Effector memory CD4-positive, alpha-beta T cell (primary cell): Measurements from ENCODE around the gene TMEM225.

ENCODE experiments used
- DNase-seq, 3 donors: peaks; one replicate each; pipeline ENCODE4 v3.0.0-alpha.2; 2020
- H3K27ac ChIP-seq: 2 replicates; pipeline ENCODE4 v1.7.0; 2013; ENCODE audit warnings: mild to moderate bottlenecking, low read length, moderate library complexity; ENCODE audit not compliant: insufficient read depth, poor library complexity, severe bottlenecking
- H3K27me3 ChIP-seq: replicated peaks from 2 replicates; pipeline ENCODE4 v1.7.0; 2013; ENCODE audit warnings: mild to moderate bottlenecking, low read length; ENCODE audit not compliant: insufficient read depth, control insufficient read depth, poor library complexity, severe bottlenecking
- H3K36me3 ChIP-seq: 2 replicates; pipeline ENCODE4 v1.7.0; 2013; ENCODE audit warnings: mild to moderate bottlenecking, low read length, moderate library complexity; ENCODE audit not compliant: control insufficient read depth, insufficient read depth
- H3K4me1 ChIP-seq: 2 replicates; pipeline ENCODE4 v1.7.0; 2013; ENCODE audit warnings: low read length, mild to moderate bottlenecking; ENCODE audit not compliant: control insufficient read depth, insufficient read depth, poor library complexity, severe bottlenecking
- H3K4me3 ChIP-seq: 2 replicates; pipeline ENCODE4 v1.7.0; 2013; ENCODE audit warnings: low read length, low read depth, mild to moderate bottlenecking; ENCODE audit not compliant: insufficient read depth, poor library complexity, severe bottlenecking
- H3K9me3 ChIP-seq: 2 replicates; pipeline ENCODE4 v1.7.0; 2013; ENCODE audit warnings: mild to moderate bottlenecking, low read length, moderate library complexity; ENCODE audit not compliant: control insufficient read depth
- total RNA-seq, 3 donors: gene quantifications; one replicate each; lab custom pipeline; 2026; lab: John Stamatoyannopoulos, UW

Gene TMEM225, protein sequence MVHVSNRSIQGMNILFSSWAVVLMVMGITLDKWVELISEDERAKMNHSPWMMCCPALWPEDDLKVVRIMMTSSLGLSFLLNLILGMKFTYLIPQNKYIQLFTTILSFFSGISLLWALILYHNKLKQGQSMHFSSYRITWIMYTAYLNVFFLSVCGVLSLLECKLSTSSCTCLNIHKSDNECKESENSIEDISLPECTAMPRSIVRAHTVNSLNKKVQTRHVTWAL
- 0 reads per million in 3 donors for total RNA-seq

DNA sequence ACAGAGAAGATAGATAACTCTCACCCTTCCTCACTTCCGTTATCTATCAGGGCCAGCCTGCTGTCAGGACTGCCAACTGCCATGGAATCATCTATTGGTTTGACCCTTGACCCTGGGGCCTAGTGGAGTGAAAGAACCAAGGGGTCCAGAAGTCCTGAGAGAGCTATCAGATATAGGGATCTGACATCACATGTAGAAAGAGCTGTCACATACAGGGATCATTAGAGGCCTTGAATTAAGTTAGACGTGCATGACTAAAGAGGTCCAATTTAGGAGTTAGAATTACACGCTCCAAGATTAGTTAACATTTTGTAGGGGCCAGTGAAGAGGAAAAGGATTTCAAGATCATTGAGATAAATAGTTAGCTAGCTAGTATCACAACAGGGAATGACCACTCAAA is at the start of gene TMEM225:
TMEM225 (minus strand) TSS at position 101 of the 400 bp plus-strand sequence. CDS start 245 bp downstream, outside the sequence.
- Histone ChIP-seq H3K4me3 (no peak within 1 kb of the TSS), H3K36me3 (no peaks in the 10 kb centered on the region), H3K27me3 (no peaks in the 10 kb centered on the region), H3K4me1 (no peaks in the 10 kb centered on the region), H3K9me3 (no peaks in the 10 kb centered on the region), H3K27ac (no peak within 1 kb of the TSS)
- DNase-seq: no peak

DNA sequence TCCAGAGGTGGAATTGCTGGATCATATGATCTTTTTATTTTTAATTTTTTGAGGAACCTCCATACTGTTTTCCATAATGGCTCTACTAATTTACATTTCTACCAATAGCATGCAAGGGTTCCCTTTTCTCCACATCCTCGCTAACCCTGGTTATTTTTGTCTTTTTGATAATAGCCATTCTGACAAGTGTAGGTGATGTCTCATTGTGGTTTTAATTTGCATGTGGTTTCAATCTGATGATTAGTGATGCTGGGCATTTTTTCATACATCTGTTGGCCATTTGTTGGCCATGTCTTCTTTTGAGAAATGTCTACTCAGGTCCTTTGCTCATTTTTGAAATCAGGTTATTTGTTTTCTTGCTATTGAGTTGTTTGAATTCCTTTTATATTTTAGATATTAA is 38.6 kb upstream of the TMEM225 start:
- Histone ChIP-seq H3K36me3 (no peaks in the 10 kb centered on the region), H3K4me3 (no peak overlapping the region), H3K4me1 (no peaks in the 10 kb centered on the region), H3K27ac (no peak overlapping the region), H3K27me3 (no peaks in the 10 kb centered on the region), H3K9me3 (no peaks in the 10 kb centered on the region)
- no peak for DNase-seq

DNA sequence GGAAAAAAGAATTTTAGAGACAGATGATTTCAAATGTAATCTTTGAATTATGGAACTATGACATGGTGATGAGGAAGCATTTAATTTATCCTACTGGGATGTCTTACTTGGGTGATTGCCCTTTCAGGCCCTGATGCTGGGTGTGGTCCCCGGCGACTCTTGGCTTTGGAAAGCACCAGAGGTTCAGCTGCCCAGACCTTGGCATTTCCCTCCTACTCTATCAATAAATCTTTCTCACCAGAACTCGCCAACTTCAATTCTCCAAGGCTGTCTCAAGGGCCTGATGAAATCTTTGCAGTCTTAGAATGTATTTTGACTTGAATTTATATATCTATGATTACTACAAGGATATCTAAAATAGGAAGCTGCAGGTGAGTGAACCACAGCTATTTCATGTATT is 35.5 kb upstream of the TMEM225 start:
- Histone ChIP-seq H3K4me3 (no peak overlapping the region), H3K27me3 (no peaks in the 10 kb centered on the region), H3K4me1 (no peaks in the 10 kb centered on the region), H3K9me3 (no peaks in the 10 kb centered on the region), H3K36me3 (no peaks in the 10 kb centered on the region), H3K27ac (no peak overlapping the region)
- DNase-seq: no peak

DNA sequence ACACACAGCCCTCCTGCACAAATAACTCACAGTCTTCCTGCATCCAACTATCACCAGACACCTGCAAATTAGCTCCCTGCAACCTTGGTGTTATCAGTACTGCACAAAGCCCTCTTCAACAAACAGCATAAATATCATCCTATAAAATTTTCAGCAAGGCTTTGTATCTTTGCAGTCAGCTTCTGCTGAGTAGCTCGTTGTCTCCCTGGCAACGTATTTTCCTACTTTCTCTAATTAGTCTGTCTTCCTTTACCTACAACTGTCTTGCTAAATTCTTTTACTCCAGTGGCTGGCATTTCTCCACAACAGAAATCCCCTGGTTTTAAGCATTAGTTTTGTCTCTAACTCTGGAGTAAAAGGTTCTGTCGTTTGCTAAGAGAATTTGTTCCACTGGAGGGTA is 20.4 kb upstream of the TMEM225 start:
- Histone ChIP-seq H3K27ac (no peak overlapping the region), H3K27me3 (no peaks in the 10 kb centered on the region), H3K36me3 (no peaks in the 10 kb centered on the region), H3K4me1 (no peaks in the 10 kb centered on the region), H3K4me3 (no peak overlapping the region), H3K9me3 (no peaks in the 10 kb centered on the region)
- DNase-seq: no peak

DNA sequence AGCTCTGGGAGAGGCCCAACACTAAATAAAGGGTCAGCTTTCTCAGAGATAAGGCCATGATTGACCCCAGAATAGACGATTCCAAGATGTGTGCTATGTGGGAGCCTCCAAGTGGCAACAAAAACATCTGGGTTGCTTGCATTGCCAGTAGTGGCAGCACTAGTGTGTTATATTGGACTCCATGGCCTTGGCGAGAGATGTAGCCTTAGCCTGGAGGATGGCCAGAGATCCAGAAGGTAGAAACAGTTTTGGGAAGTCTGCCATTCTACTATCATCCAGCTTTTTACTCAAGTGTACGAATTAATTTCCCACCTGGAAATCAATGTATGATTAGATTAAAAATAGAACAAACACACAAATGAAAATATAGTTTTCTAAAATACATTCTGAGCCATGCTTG is 19.5 kb upstream of the TMEM225 start:
- H3K9me3 ChIP-seq: no peaks in the 10 kb centered on the region

DNA sequence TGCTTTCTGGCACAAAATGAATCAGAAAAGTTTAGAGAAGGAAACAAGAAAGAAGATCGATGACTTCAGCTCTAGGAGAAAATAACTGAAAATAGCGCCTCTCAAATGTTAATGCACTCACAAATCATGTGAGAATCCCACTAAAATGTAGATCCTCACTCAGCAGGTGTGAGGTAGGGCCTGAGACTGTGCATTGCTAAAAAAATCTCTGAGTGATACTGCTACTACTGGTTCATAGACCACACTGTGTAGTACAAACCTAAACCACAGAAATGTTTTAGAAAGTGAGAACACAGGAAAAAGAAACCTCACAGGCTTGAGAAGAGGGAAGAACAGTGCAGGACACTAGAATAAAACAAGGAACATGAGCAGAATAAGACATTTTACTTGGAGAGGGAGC is 18.5 kb upstream of the TMEM225 start:
- Histone ChIP-seq H3K27me3 (no peaks in the 10 kb centered on the region), H3K4me1 (no peaks in the 10 kb centered on the region), H3K9me3 (no peaks in the 10 kb centered on the region), H3K36me3 (no peaks in the 10 kb centered on the region), H3K27ac (no peak overlapping the region), H3K4me3 (no peak overlapping the region)
- DNase-seq: no peak

More for the DNA sequence above, 19.5 kb upstream of the TMEM225 start:
- H3K27me3 ChIP-seq: no peaks in the 10 kb centered on the region
- no peak for DNase-seq
- no peak overlapping the region for H3K4me3 ChIP-seq
- H3K4me1 ChIP-seq: no peaks in the 10 kb centered on the region
- no peak overlapping the region for H3K27ac ChIP-seq
- H3K36me3 ChIP-seq: no peaks in the 10 kb centered on the region

DNA sequence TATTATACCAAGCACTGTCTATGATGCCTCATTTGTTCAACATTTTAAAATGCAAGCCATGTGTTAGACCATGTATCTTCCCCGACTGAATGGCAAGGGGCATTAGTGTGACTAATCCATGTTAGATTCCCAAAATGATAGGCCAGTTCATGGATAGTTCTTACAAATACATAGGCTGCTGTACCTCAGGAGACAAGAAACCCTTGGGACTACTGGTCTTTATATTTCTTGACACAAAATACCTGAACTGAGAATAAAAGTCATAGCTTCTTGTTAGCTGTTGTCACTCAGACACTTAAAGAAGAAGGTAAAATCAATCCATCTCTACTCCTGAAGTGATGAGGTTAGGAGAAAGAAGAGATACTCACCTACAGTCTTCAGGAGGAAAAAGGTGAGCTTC is 16.4 kb upstream of the TMEM225 start, which contains the start of gene OR8D4:
OR8D4 (plus strand) TSS at position 301 of the 400 bp plus-strand sequence. CDS start 4,265 bp downstream, outside the sequence.
- DNase-seq: no peak
- Histone ChIP-seq H3K9me3 (no peaks in the 10 kb centered on the region), H3K4me1 (no peaks in the 10 kb centered on the region), H3K4me3 (no peak within 1 kb of the TSS), H3K27me3 (no peaks in the 10 kb centered on the region), H3K36me3 (no peaks in the 10 kb centered on the region), H3K27ac (no peak within 1 kb of the TSS)

DNA sequence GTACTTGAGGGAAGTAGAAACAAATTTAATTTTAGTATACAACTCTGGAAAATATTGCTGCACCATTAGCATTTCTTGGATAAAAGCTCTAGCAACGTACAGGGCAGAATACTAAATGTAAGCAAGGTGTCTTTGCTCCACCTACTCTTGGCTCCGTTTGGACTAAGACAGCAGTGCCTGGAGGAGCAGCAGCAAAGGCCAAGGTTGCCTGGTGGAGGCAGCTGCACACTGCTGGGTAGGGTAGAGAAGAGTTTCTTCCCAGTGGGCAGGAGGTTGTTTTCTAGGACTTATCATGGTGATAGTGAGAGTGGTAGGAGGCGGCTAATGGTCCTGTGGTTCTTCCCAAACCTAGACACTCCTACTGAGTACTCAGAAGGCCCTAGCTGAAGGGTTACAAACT is 14.3 kb upstream of the TMEM225 start:
- Histone ChIP-seq H3K9me3 (no peaks in the 10 kb centered on the region), H3K4me3 (no peak overlapping the region), H3K36me3 (no peaks in the 10 kb centered on the region), H3K27ac (no peak overlapping the region), H3K4me1 (no peaks in the 10 kb centered on the region), H3K27me3 (no peaks in the 10 kb centered on the region)
- no peak for DNase-seq

DNA sequence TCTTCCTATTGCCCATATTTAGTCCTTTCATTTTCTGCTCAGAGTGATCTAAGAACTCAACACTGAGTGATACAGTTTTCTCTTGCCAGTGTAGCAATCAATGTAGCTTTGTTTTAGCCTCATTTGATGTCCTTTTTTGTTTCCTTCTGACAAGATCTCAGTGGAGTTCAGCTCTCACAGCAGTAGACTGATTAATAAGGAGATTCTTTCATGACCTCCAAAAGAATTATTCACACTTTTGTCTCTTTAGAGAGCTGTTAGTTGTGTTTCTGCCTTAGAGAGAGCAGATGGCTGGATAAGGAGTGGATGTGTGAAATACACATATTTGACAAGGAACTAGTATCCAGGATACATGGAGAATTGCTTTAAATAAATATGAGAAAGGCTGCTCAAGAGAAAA is 6.6 kb upstream of the TMEM225 start:
- H3K4me1 ChIP-seq: no peaks in the 10 kb centered on the region
- no peak overlapping the region for H3K27ac ChIP-seq
- DNase-seq: no peak
- H3K9me3 ChIP-seq: no peaks in the 10 kb centered on the region
- H3K36me3 ChIP-seq: no peaks in the 10 kb centered on the region
- no peaks in the 10 kb centered on the region for H3K27me3 ChIP-seq
- H3K4me3 ChIP-seq: no peak overlapping the region

DNA sequence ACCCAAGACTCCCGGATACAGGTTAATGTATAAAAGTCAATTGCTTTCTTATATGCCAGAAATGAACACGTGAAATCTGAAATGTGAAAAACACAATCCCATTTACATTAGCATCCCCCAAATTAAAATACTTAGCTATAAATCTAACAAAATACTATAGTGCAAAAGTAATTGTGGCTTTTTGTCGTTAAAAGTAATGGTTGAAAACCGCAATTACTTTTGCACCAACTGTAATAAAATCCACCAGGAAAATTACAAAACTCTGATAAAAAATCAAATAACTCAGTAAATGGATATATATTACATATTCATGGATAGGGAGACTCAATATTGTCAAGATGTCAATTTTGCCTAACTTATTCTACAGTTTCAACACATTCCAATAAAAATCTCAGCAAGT is 4.6 kb downstream of the TMEM225 start:
- no peaks in the 10 kb centered on the region for H3K27me3 ChIP-seq
- no peaks in the 10 kb centered on the region for H3K36me3 ChIP-seq
- no peak overlapping the region for H3K4me3 ChIP-seq
- H3K27ac ChIP-seq: no peak overlapping the region
- no peak for DNase-seq
- H3K4me1 ChIP-seq: no peaks in the 10 kb centered on the region
- H3K9me3 ChIP-seq: no peaks in the 10 kb centered on the region
